WI38 (cell line): ENCODE results near the gene BEND5.

Source experiments
- H3K4me3 ChIP-seq: 2 replicates; pipeline ENCODE4 v1.5.1; 2011; ENCODE audit warnings: low read depth, mild to moderate bottlenecking, control low read depth, low read length
- TF ChIP-seq, protein P1 (sequence below): IDR thresholded peaks from 2 replicates; pipeline ENCODE4 v1.5.1; 2012; ENCODE audit warnings: low read depth, mild to moderate bottlenecking, control low read depth, low read length

The BEND5 gene, protein sequence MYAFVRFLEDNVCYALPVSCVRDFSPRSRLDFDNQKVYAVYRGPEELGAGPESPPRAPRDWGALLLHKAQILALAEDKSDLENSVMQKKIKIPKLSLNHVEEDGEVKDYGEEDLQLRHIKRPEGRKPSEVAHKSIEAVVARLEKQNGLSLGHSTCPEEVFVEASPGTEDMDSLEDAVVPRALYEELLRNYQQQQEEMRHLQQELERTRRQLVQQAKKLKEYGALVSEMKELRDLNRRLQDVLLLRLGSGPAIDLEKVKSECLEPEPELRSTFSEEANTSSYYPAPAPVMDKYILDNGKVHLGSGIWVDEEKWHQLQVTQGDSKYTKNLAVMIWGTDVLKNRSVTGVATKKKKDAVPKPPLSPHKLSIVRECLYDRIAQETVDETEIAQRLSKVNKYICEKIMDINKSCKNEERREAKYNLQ

DNA sequence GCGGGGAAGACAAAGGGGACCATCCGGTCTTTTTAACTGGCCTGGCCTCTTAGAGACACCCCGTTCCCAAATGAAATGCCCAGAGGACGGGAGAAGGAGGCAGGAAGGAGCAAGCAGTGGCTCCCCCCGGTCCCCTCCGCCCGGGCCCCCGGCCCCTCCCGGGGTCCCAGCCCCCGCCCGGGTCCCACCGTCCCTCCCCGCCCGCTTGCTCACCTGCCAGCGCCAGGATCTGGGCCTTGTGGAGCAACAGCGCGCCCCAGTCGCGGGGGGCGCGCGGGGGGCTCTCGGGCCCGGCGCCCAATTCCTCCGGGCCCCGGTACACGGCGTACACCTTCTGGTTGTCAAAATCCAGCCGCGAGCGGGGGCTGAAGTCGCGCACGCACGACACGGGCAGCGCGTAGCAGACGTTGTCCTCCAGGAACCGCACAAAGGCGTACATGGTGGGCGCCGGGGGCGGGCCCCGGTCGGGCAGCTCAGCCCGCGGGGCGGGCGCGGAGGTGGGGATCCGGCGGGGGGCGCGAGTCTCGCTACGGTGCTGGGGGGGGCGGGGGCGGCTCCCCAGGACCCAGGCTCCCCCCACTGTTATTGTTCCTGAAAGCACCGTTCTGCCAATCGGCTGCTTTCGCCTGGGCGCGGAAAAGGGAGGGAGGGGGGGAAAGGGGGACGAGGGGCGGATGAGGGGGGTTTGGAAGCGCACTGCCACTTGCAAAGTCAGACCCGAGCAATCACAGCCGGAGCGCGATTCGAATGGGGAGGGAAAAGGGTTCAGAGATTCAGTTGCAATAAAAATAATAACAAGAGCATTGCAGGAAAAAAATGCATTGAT is at the start of gene BEND5:
Gene BEND5, minus strand, starts transcription at position 499 of the 826 bp plus-strand sequence. Its CDS starts 60 bp downstream, at position 439.
- TF ChIP-seq, protein P1, sequence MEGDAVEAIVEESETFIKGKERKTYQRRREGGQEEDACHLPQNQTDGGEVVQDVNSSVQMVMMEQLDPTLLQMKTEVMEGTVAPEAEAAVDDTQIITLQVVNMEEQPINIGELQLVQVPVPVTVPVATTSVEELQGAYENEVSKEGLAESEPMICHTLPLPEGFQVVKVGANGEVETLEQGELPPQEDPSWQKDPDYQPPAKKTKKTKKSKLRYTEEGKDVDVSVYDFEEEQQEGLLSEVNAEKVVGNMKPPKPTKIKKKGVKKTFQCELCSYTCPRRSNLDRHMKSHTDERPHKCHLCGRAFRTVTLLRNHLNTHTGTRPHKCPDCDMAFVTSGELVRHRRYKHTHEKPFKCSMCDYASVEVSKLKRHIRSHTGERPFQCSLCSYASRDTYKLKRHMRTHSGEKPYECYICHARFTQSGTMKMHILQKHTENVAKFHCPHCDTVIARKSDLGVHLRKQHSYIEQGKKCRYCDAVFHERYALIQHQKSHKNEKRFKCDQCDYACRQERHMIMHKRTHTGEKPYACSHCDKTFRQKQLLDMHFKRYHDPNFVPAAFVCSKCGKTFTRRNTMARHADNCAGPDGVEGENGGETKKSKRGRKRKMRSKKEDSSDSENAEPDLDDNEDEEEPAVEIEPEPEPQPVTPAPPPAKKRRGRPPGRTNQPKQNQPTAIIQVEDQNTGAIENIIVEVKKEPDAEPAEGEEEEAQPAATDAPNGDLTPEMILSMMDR = no peak
- no peak within 1 kb of the TSS for H3K4me3 ChIP-seq

DNA sequence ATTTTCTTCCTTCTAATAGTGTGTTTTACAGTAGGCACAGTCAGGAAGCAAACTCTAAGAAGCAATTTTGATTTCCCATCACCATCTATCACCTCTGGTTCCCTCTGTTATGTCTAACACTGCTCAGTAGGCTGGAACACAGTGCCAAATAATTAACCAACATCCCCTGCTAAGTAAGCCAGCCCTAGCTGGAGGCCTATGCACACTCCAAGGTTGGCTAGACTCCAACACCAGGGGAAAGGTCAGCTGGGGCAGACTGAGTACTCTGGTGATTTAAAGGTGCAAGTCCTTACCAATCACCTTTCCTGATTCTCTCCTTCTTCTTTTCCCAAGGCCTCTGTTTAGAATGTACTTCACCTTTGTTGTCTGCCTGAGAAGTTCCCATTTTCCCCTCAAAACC is 46.5 kb upstream of the BEND5 start:
- TF ChIP-seq, protein P1 = no peak
- H3K4me3 ChIP-seq = no peak overlapping the region

DNA sequence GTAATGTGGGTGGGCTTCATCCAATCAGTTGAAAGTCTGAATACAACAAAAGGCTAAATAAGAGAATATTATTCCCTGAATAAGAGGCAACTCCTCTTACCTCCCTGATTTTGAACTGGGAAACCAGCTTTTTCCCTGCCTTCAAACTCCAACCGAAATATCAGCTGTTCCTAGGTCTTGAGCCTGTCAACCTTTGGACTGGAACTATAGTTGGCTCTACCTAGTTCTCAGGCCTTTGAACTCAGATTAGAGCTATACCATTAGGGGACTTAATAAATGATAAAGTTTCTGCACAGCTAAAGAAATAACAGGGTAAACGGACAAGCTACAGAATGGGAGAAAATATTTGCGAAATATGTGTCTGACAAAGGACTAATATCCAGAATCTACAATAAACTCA is 43.8 kb upstream of the BEND5 start:
- TF ChIP-seq, protein P1 = no peak
- no peak overlapping the region for H3K4me3 ChIP-seq

DNA sequence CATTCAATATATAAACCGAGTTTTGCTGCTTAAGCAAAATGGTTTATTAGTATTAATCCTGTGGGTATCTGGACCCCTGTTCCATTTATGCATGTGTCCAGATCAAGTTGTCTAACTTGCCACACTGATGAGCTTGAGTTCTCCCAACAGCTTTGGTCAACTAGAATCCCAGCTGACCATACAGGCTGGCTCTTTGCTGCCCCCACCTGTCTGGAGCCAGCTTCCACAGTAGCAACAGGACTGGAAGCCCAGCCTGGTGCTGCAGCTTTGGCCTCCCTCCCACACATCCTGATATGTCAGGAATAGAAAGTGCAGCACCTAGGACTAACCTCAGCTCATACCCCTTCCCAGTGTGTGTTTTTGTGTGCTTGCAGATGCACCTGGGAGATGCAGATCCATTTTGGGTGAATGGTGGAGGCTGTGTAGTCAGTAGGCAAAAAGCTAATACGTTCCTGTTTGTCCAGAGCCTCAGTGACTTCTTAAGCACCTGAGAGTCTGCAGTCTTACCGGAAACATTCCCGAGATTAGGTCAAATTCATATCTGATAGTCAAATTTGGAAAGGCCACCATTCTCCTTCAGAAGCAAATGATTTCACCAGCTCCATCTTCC is 40.9 kb upstream of the BEND5 start:
- TF ChIP-seq, protein P1 = no peak

DNA sequence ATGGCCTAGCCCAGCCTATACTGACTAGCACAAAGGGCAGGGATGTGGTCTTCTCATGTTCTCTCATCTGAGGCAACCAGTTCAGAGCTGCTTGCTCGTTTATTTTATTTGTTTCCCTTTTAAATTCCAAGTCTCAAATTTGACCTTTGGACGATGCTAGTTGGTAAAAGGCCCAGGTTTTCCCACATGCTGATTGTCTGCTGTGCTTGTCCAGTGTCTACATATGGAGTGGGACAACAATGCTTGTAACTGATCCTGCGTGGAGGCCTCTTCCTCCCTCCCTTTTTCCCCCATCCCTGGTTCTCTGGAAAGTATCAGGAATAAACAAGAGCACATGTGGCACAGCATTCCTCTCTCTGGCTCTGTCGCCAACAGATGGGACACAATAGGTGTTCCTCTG is 34.0 kb upstream of the BEND5 start:
- TF ChIP-seq, protein P1 = no peak
- H3K4me3 ChIP-seq = no peak overlapping the region

More for the DNA sequence above, 40.9 kb upstream of the BEND5 start:
- no peak overlapping the region for H3K4me3 ChIP-seq

DNA sequence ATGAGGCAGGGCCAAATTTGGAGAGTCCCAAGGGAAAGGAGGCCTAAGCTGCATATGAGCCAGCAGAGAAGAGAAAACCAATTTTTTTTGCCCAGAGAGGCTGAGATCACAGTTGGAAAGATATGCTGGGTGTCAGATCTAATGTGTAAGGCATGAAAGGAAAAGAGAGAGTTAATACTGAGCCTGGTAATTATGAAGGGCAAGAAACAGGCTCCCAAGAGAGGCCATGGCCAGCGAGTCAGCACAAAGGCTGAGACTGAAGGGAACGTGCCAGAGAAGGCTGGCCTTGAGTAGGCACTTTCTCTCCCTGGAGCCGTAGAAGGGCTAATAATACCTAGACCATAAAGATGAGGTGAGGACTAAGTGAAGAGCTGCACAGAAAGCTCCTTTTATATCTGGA is 31.8 kb upstream of the BEND5 start:
- TF ChIP-seq, protein P1 = no peak
- H3K4me3 ChIP-seq = no peak overlapping the region
